Hindlimb muscle (tissue), 1 donor: ENCODE data around the gene FDPS. TPM values are rescaled to one million over a fixed set of nuclear protein-coding genes. Genes with fewer than 3 reads are reported as not detected.
"Not testable (repeated sequence)": the region's sequence is repeated elsewhere in the genome, so short reads cannot be mapped to it uniquely, and the experiment has no call there.

Experiments used
- DNase-seq: peaks from one replicate; pipeline ENCODE4 v3.0.0-alpha.2; 2013
- polyA plus RNA-seq: library from polyadenylated mRNA; unstranded; fragments of 120-200 nt; gene quantifications from one replicate; pipeline ENCODE4 v1.2.1, GENCODE V29; 2013; ENCODE audit not compliant: insufficient read length

FDPS gene
- polyA plus RNA-seq, 1 donor = 106 TPM

DNA sequence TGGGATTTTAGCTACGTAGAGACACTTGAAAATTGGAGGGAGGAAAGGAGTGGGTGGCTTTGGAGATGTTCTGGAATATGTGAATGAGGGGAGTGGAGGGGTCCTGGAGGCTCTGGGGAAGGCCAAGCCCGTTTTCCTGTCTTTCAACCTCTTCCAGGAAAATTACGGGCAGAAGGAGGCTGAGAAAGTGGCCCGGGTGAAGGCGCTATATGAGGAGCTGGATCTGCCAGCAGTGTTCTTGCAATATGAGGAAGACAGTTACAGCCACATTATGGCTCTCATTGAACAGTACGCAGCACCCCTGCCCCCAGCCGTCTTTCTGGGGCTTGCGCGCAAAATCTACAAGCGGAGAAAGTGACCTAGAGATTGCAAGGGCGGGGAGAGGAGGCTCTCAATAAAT, 11.6 kb downstream of the FDPS start:
- no peak for DNase-seq

GRCh38 chr1:155320661-155321617, 12.3 kb downstream of the FDPS start, which contains the start of gene RUSC1:
RUSC1 (plus strand) TSS chr1:155320894; CDS start chr1:155321774, 880 bp downstream.
- peak; percentile 90 for DNase-seq

GRCh38 chr1:155321639-155322503, 13.2 kb downstream of the FDPS start:
- peak; percentile 46 for DNase-seq

- DNase-seq = peak; percentile 43
Observed at GRCh38 chr1:155322571-155322952, 13.9 kb downstream of the FDPS start.

- peak; percentile 93 for DNase-seq
Observed at GRCh38 chr1:155322953-155323728, 14.5 kb downstream of the FDPS start.

- peak; percentile 94 for DNase-seq
Observed at GRCh38 chr1:155323729-155324036, 15.0 kb downstream of the FDPS start.

DNA sequence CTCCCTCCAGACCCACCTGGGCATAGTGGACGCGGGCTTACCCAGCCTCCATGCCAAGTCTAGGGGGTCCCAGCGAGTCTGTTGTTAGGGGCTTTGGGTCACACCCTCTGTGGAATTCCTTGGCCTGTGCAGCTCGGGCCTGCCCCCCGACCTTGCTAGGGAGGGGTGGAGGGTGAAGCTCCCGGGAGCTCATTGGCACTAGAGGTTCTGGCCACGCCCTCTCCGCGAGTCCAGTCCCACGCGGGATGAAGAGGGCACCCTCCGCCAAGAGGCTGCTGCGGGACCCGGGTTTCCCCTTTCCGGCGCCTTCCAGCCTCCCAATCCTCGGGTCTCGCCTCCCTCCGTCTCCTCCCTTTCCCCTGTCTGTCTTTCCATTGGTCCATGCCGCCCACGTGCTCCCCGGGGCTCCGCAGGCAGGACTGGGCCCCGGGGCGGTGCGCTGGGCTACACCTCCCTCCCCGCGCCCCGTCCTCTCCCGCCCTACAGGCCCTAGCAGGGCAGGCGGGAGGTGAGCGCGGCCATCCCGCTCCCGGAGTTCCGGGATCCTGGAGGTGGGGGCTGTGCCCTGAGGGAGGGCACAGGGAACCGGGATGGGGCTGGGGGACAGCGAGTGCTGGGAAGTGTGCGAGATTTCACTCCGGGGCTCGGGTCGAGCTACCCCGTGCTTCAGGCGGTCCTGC, 15.5 kb downstream of the FDPS start:
- peak; percentile 96 for DNase-seq

DNA sequence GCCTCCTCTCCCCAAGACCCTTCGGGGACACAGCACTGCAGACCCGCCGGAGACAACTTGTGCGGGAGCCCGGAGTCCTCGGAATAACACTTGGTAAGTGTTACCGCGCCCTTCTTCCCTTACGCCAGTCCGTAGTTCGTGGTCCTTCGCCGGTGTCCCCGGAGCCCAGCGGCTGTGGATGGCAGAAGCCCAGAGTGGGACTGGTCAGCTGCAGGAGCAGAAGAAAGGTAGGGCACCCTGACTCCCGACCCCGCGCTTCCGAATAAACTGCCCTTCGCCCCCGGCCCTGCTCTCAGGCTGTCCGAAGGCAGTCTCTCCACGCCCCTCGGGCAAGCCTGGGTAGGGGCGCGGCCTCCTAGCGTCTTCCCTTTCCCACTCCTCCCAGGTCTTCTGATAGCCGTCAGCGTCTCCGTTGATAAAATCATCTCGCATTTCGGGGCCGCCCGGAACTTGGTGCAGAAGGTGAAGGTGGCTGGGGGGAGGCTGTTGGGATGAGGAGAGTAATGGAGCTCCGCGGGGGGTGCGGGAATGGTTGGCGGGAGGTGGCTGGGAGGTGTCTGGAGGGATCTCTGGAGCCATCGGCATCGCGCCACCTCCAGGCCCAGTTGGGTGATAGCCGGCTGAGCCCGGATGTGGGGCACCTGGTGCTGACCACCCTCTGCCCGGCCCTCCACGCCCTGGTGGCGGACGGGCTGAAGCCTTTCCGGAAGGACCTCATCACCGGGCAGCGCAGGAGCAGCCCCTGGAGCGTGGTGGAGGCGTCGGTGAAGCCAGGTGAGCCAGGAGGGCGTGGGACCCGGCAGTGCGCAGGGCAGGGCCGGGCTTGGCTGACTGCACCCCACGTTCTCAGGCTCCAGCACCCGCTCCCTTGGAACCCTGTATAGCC, 16.3 kb downstream of the FDPS start:
- peak; percentile 37 for DNase-seq

DNA sequence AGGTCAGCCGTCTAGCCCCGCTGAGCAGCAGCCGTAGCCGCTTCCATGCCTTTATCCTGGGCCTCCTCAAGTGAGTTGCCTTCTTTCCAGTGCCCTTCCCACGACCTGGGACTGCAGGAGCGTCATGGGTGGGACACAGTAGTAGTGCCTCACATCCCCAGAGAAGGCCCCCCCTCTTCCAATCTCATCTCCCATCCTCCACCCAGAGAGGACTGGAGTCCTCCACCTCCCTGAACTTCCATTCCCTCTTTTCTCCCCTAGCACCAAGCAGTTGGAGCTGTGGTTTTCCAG, 16.9 kb downstream of the FDPS start:
- DNase-seq = no peak

GRCh38 chr1:155326020-155326526, 17.4 kb downstream of the FDPS start:
- no peak for DNase-seq

DNA sequence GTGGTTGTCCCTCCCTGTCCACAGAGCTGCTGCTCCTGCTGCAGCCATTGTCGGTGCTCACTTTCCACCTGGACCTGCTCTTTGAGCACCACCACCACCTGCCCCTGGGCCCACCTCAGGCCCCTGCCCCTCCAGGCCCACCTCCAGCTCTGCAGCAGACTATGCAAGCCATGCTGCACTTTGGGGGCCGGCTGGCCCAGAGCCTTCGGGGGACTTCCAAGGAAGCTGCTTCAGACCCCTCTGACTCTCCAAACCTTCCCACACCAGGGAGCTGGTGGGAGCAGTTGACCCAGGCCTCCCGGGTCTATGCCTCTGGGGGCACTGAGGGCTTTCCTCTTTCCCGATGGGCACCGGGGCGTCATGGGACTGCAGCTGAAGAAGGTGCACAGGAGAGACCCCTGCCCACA, 18.0 kb downstream of the FDPS start:
- no peak for DNase-seq

- DNase-seq = no peak
Observed at GRCh38 chr1:155327981-155328380, 19.3 kb downstream of the FDPS start.

GRCh38 chr1:155328856-155329255, 20.2 kb downstream of the FDPS start:
- not testable (repeated sequence) for DNase-seq

DNA sequence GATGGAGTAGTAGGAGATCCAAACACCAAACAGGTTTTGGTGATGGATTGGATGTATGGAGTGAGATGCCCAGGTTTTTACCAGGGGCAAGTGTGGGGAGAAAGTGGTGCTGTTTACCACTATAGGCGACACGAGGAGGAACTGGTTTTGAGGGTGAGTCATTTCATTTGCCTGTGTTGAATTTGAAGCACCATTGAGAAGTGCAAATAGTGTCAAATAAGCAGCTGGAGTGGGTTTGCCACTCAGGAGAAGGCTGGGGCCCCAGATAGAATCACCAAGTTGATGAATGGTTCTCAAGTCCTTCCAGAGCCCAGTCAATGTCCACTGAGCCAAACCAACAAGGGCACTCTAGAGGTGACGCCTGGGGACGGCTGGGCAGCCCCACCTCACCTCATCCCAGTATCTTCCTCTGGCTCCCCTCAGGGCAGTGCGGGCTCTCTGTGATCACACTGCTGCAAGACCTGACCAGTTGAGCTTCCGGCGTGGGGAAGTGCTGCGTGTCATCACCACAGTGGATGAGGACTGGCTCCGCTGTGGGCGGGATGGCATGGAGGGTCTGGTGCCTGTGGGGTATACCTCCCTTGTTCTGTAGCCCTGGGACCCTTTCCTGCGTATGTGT, 21.4 kb downstream of the FDPS start:
- DNase-seq = no peak

DNA sequence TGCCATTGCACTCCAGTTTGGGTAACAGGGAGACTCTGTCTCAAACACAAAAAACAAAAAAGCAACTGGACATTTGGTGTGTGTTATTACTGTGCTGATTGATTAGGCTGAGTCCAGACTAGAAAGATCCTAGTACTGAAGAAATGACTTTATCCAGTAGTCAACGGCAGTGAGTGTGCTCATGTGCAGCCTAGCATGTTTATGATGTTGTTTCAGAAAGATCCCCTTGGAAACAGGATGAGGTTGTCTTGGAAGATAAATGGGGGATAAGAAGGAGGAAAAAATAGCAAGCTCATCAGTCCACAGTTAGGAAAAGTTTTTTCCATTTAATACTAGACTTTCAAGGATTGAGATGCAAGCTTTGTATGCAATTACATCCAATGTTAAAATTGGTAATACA, 26.3 kb downstream of the FDPS start:
- DNase-seq = no peak

- no peak for DNase-seq
Observed at GRCh38 chr1:155339515-155340097, 30.9 kb downstream of the FDPS start.

DNA sequence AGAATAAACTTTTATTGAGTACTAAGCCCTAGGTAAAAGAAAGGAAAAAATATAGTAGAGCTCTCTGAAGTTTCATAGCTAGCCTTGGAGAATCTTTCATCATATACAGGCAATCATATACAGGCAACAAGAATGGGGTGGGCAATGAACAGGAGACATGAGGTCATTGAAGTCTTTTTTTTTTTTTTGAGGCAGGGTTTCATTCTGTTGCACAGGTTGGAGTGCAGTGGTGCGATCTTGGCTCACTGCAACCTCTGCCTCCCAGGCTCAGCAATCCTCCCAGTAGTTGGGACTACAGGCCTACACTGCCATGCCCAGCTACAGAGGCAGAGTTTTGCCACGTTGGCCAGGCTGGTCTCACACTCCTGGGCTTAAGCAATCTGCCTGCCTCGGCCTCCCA, 34.2 kb downstream of the FDPS start:
- DNase-seq = no peak

DNA sequence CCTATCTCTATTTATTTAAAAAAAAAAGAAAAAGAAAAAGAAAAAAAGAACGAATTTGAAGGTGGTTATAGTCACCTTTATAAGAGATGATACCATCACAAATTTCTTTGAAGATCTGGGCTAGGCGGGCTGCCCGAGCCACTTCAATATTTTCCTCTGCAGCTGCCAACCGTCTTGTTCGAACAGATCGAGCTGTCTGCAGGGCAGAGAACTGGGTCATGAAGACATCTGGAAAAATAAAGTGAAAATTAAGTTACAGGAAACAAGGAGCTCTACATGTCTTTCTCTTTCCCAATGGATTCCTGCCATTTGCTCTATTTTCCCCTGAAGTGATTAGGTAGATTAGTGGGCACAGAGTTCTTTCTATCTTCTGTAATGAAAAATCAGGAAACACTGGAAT, 44.0 kb downstream of the FDPS start:
- peak; percentile 46 for DNase-seq

GRCh38 chr1:155360051-155360450, 51.4 kb downstream of the FDPS start:
- no peak for DNase-seq
